HG03520 (cell line): ENCODE measurements around the gene ALDH1L1.

ENCODE experiments used
- ATAC-seq: cut with Tn5 transposase; IDR thresholded peaks from one replicate; pipeline ENCODE4 v1.9.1; 2021; ENCODE audit warnings: mild to moderate bottlenecking, moderate library complexity; ENCODE audit not compliant: unreplicated experiment

The ALDH1L1 gene

DNA sequence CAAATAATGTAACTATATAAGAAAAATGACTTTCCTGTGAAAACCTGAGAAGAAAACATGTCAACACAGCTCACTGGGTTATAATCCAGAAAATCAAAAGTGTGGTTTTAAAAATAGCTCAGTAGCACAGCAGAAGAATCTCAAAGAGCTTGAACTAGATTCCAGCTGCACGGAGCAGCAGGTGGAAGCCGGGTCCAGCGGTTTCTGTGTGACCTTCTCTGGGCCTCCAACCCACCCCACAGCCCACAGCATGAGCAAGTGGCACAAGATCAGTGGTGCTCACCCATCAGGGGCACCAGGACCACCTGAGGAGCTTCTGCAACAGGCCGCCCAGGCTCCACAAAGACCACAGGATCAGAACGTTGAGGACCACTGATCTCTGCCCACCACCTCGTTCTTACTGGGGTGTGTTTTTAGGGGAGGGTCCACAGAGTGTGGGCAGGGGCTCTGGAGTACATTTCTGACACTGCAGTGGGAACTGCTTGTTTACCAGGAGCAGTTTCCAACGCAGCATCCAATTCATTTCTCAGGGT is 119.7 kb downstream of the ALDH1L1 start:
- no peak for ATAC-seq

DNA sequence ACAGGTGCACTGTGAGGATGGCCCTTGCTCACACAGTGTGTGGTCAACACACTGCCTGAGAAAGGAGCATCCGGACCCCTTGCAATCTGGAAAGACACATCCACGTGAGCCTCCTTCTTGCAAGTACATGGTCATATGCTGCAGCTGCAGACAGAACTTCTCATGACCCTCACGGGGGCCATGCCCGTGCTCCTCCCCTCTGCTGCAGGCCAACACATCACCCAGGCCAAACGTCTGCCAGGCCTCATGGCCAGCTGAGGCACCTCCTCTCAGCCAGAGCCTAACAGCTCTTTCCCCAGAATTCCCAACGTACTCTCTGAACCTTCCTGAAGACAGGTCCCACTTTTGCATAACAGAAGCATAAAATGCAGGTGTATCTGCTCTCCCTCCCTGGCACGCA is 121.7 kb downstream of the ALDH1L1 start:
- ATAC-seq = no peak

DNA sequence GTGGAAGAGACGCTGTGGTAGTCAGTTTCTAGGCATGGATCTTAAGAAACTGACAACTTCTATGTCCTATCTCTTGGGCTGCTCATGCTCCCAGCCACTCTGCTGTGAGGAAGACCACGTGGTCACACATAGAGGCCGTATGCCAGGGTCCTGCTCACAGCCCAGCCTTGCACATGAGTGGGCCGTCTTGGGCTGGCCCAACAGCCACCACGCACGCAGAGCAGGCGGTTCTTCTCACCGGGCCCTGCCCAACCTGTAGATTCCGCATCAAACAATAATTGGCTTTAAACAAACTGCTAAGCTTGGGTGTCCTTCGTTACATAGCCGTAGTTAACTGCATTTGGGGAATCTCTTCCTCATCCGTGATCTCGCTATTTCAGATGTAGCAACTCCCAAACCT is 122.5 kb downstream of the ALDH1L1 start:
- no peak for ATAC-seq

- no peak for ATAC-seq
Observed at GRCh38 chr3:126057501-126057819, 122.9 kb downstream of the ALDH1L1 start.

GRCh38 chr3:126056681-126057500 is 123.5 kb downstream of the ALDH1L1 start:
- no peak for ATAC-seq

DNA sequence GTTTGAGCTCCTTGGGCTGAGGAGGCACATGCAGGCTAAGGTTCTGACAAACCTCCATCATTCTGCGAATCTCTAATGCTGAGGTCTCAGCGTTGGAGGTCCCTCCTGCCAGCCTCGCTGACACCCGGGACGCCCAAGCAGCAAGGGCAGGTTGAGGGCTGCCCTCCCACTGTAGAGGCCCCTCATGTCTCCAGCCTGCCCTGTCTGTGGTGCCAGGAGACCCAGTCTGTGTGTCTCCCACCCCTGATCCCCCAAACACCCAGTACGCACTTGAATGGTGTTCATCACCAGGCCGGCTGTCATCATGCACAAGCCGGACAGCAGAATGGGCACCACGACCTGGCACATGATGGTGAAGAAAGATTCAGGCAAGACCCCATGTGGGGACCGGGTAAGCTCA is 124.3 kb downstream of the ALDH1L1 start:
- ATAC-seq = no peak

DNA sequence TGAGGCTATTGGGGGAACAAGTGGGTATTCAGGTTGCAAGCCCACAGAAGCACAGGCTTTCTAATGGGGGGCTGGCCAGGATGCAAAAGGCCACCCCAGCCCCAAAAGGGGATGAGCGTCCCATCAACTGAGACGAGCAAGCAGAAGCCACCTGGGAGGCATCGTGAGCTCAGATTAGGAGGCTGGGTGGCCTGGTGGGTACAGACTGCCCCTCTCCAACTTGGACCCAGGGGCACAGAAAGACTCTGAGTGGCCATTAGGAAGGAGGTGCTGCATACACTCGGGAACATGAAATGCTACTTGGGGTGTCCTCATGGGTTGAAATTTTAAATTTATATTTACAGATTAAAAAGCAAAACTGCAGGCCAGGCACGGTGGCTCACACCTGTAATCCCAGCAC is 125.5 kb downstream of the ALDH1L1 start:
- ATAC-seq = no peak

- no peak for ATAC-seq
Observed at GRCh38 chr3:126053949-126054569, 126.3 kb downstream of the ALDH1L1 start.
